MM.1S (cell line): ENCODE measurements around the gene GAST.

Experiments used
- DNase-seq: peaks from one replicate; pipeline ENCODE4 v3.0.0-alpha.2; 2015
- H2AFZ ChIP-seq: fragments of 300-600 bp; sonication (generic); 2 replicates; pipeline ENCODE4 v1.6.0; 2016; ENCODE audit warnings: antibody characterized with exemption, low read length
- H3F3A ChIP-seq: fragments of 300-600 bp; sonication (generic); 2 replicates; pipeline ENCODE4 v1.6.1; 2016; ENCODE audit warnings: mild to moderate bottlenecking, antibody characterized with exemption, low read length, moderate library complexity, mixed read lengths; ENCODE audit not compliant: insufficient read depth
- H3K27ac ChIP-seq: fragments of 300-600 bp; sonication (generic); 2 replicates; pipeline ENCODE4 v1.5.1; 2016; ENCODE audit warnings: mild to moderate bottlenecking, low read length
- H3K27me3 ChIP-seq: fragments of 300-600 bp; sonication (generic); replicated peaks from 2 replicates; pipeline ENCODE4 v1.6.0; 2016; ENCODE audit warnings: low read length; ENCODE audit not compliant: insufficient read depth
- H3K36me3 ChIP-seq: fragments of 300-600 bp; sonication (generic); replicated peaks from 2 replicates; pipeline ENCODE4 v1.6.1; 2016; ENCODE audit warnings: mild to moderate bottlenecking, low read length, mixed read lengths; ENCODE audit not compliant: insufficient read depth
- H3K4me1 ChIP-seq: fragments of 300-600 bp; sonication (generic); 2 replicates; pipeline ENCODE4 v1.6.1; 2016; ENCODE audit warnings: low read length, mixed read lengths
- H3K4me2 ChIP-seq: fragments of 300-600 bp; sonication (generic); 2 replicates; pipeline ENCODE4 v1.6.0; 2016; ENCODE audit warnings: low read depth, low read length
- H3K4me3 ChIP-seq: fragments of 300-600 bp; sonication (generic); 2 replicates; pipeline ENCODE4 v1.5.1; 2016; ENCODE audit warnings: low read length, mixed read lengths
- H3K79me2 ChIP-seq: fragments of 300-600 bp; sonication (generic); 2 replicates; pipeline ENCODE4 v1.6.1; 2016; ENCODE audit warnings: mixed run types, low read length, mixed read lengths
- H3K9ac ChIP-seq: fragments of 300-600 bp; sonication (generic); 2 replicates; pipeline ENCODE4 v1.6.1; 2016; ENCODE audit warnings: low read length, mixed read lengths
- H3K9me2 ChIP-seq: fragments of 300-600 bp; sonication (generic); replicated peaks from 2 replicates; pipeline ENCODE4 v1.6.1; 2016; ENCODE audit warnings: mild to moderate bottlenecking, low read length, mixed read lengths; ENCODE audit not compliant: insufficient read depth
- H3K9me3 ChIP-seq: fragments of 300-600 bp; sonication (generic); replicated peaks from 2 replicates; pipeline ENCODE4 v1.6.1; 2016; ENCODE audit warnings: mild to moderate bottlenecking, low read length, mixed read lengths; ENCODE audit not compliant: insufficient read depth
- H4K20me1 ChIP-seq: fragments of 300-600 bp; sonication (generic); 2 replicates; pipeline ENCODE4 v1.6.1; 2016; ENCODE audit warnings: mild to moderate bottlenecking, low read length, moderate library complexity, mixed read lengths; ENCODE audit not compliant: insufficient read depth
- EZH2 ChIP-seq: fragments of 300-600 bp; sonication (generic); optimal IDR thresholded peaks from 2 replicates; pipeline ENCODE3; 2017; ENCODE audit warnings: low read depth, mild to moderate bottlenecking, antibody characterized with exemption, low read length, mixed read lengths
- EZH2phosphoT487 ChIP-seq: fragments of 300-600 bp; sonication (generic); IDR thresholded peaks from 2 replicates; pipeline ENCODE4 v1.6.1; 2018; ENCODE audit warnings: antibody characterized with exemption, low read length
- TF ChIP-seq, protein P1 (sequence below): fragments of 300-600 bp; sonication (generic); IDR thresholded peaks from 2 replicates; pipeline ENCODE4 v1.5.1; 2016; ENCODE audit warnings: antibody characterized with exemption, low read length, mixed read lengths

Gene GAST

GRCh38 chr17:41722231-41722630 is 10.1 kb downstream of the GAST start:
- Histone ChIP-seq H3K79me2 (no peaks in the 10 kb centered on the region), H3K4me3 (no peak overlapping the region), H3K27ac (no peak overlapping the region), H4K20me1 (no peaks in the 10 kb centered on the region), H3K4me1 (no peaks in the 10 kb centered on the region), H3F3A (no peaks in the 10 kb centered on the region), H2AFZ (no peak overlapping the region), H3K4me2 (no peak overlapping the region), H3K27me3 (no peaks in the 10 kb centered on the region), H3K9me2 (no peaks in the 10 kb centered on the region), H3K9me3 (no peaks in the 10 kb centered on the region), H3K36me3 (no peaks in the 10 kb centered on the region), H3K9ac (no peak overlapping the region)
- no peak for DNase-seq
- TF ChIP-seq EZH2: no peak
- TF ChIP-seq, protein P1, sequence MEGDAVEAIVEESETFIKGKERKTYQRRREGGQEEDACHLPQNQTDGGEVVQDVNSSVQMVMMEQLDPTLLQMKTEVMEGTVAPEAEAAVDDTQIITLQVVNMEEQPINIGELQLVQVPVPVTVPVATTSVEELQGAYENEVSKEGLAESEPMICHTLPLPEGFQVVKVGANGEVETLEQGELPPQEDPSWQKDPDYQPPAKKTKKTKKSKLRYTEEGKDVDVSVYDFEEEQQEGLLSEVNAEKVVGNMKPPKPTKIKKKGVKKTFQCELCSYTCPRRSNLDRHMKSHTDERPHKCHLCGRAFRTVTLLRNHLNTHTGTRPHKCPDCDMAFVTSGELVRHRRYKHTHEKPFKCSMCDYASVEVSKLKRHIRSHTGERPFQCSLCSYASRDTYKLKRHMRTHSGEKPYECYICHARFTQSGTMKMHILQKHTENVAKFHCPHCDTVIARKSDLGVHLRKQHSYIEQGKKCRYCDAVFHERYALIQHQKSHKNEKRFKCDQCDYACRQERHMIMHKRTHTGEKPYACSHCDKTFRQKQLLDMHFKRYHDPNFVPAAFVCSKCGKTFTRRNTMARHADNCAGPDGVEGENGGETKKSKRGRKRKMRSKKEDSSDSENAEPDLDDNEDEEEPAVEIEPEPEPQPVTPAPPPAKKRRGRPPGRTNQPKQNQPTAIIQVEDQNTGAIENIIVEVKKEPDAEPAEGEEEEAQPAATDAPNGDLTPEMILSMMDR: no peak
- TF ChIP-seq EZH2phosphoT487: no peak

GRCh38 chr17:41723801-41724475 is 11.8 kb downstream of the GAST start:
- H3K9me3 ChIP-seq: no peaks in the 10 kb centered on the region
- no peak overlapping the region for H2AFZ ChIP-seq
- DNase-seq: no peak
- no peaks in the 10 kb centered on the region for H3K36me3 ChIP-seq
- H3K4me2 ChIP-seq: no peak overlapping the region
- H3K9me2 ChIP-seq: no peaks in the 10 kb centered on the region
- no peaks in the 10 kb centered on the region for H3K27me3 ChIP-seq
- H3K79me2 ChIP-seq: no peaks in the 10 kb centered on the region
- H3F3A ChIP-seq: no peaks in the 10 kb centered on the region
- TF ChIP-seq, protein P1: no peak
- TF ChIP-seq EZH2 (no peak), EZH2phosphoT487 (no peak)
- no peaks in the 10 kb centered on the region for H4K20me1 ChIP-seq
- no peak overlapping the region for H3K9ac ChIP-seq
- no peaks in the 10 kb centered on the region for H3K4me1 ChIP-seq
- H3K27ac ChIP-seq: no peak overlapping the region
- H3K4me3 ChIP-seq: no peak overlapping the region

DNA sequence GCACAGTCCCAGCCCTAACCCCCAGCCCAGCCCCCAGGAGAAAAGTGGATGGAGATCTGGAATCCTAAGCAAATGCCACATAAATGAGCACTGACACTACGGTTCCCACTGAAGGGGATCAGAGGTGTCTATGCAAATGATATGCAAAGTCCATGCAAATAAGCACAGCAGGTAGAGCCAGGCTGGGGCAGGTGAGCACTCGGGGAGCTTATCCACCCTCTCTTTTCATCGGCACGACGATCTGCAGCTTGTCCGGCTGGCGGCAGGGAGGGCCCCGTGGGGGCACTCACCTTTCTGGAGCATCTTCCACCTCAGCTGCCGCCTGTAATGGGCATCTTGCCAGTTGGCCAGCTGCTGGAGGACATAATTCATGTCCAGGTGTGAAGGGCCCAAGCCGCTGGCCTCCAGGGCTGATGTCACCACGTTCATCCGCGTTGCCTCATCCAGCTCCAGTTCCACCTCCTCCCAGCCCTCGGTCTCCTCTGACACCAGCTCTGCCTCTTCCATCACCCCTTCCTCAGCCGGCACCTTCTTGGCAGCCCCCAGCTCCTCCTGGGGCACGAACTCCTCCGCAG is 12.4 kb downstream of the GAST start:
- no peaks in the 10 kb centered on the region for H3K27me3 ChIP-seq
- DNase-seq: no peak
- no peak for TF ChIP-seq EZH2phosphoT487
- TF ChIP-seq, protein P1: no peak
- TF ChIP-seq EZH2: no peak
- no peak overlapping the region for H3K27ac ChIP-seq
- H3K4me2 ChIP-seq: no peak overlapping the region
- no peaks in the 10 kb centered on the region for H3F3A ChIP-seq
- no peak overlapping the region for H3K4me3 ChIP-seq
- no peaks in the 10 kb centered on the region for H4K20me1 ChIP-seq
- no peaks in the 10 kb centered on the region for H3K9me3 ChIP-seq
- H3K9ac ChIP-seq: no peak overlapping the region
- H3K36me3 ChIP-seq: no peaks in the 10 kb centered on the region
- H3K9me2 ChIP-seq: no peaks in the 10 kb centered on the region
- H2AFZ ChIP-seq: no peak overlapping the region
- no peaks in the 10 kb centered on the region for H3K4me1 ChIP-seq
- H3K79me2 ChIP-seq: no peaks in the 10 kb centered on the region
